ENCODE data around the gene DGKD. TPM values are rescaled to one million over a fixed set of nuclear protein-coding genes. Genes with fewer than 3 reads are reported as not detected.

DGKD gene
- total RNA-seq, 1 experiment from 2014 or later: 105 TPM

- intact Hi-C loops (cut with micrococcal nuclease; ENCODE audit: unreplicated experiment): loop anchor here (10.0 kb wide), 1 partner anchor 90 kb away; the partner anchor contains the start of gene DGKD
Measured at GRCh38 chr2:233445152-233445830, 91.0 kb downstream of the DGKD start.

GRCh38 chr2:233446121-233446520, 91.8 kb downstream of the DGKD start:
- Mint-ChIP-seq H3K4me1 (ENCODE audit: low read depth, unreplicated experiment) (peaks cover 7% of the 10 kb centered on the region), H3K36me3 (ENCODE audit: insufficient read depth, unreplicated experiment) (peaks cover 82% of the 10 kb centered on the region), H3K27ac (ENCODE audit: unreplicated experiment) (no peak overlapping the region), H3K9me3 (ENCODE audit: unreplicated experiment) (no peaks in the 10 kb centered on the region), H3K4me3 (ENCODE audit: unreplicated experiment) (no peak overlapping the region), H3K27me3 (ENCODE audit: insufficient read depth, unreplicated experiment) (no peaks in the 10 kb centered on the region)
- Histone ChIP-seq H3K27me3 (replicated peaks; ENCODE audit: control insufficient read depth, insufficient read depth, low read length) (no peaks in the 10 kb centered on the region), H3K4me3 (ENCODE audit: low read depth, low read length) (no peak overlapping the region), H3K36me3 (ENCODE audit: control insufficient read depth, insufficient read depth, low read length) (peaks cover 9% of the 10 kb centered on the region), H3K4me1 (peaks cover 12% of the 10 kb centered on the region), H3K9me3 (no peaks in the 10 kb centered on the region)
- intact Hi-C loops (cut with micrococcal nuclease; ENCODE audit: unreplicated experiment): loop anchor here (10.0 kb wide), 1 partner anchor 91 kb away; the partner anchor contains the start of gene DGKD
- ChIA-PET POLR2A (no interaction called here), CTCF (no interaction called here)
- no peak for TF ChIP-seq CTCF (IDR thresholded peaks at IDR 0.05; ENCODE audit: insufficient read depth in 1 of 2, low read depth in 1 of 2, low read length in 1 of 2, severe bottlenecking in 1 of 2, unreplicated experiment in 1 of 2)
- DNase-seq: peak in 1 of 2 experiments; percentile 8
- no TSS peak for BruUV-seq (replicated peaks)

More at GRCh38 chr2:233445152-233445830, 91.0 kb downstream of the DGKD start:
- CTCF ChIA-PET: interaction anchor here (0.6 kb wide), 1 partner anchor 75 kb away, joined by 4 read pairs; no protein-coding TSS in a partner anchor
- Mint-ChIP-seq H3K4me3 (ENCODE audit: unreplicated experiment) (no peak overlapping the region), H3K27ac (ENCODE audit: unreplicated experiment) (peak overlapping the region; percentile 65), H3K27me3 (ENCODE audit: insufficient read depth, unreplicated experiment) (no peaks in the 10 kb centered on the region), H3K9me3 (ENCODE audit: unreplicated experiment) (no peaks in the 10 kb centered on the region), H3K36me3 (ENCODE audit: insufficient read depth, unreplicated experiment) (peaks cover 90% of the 10 kb centered on the region), H3K4me1 (ENCODE audit: low read depth, unreplicated experiment) (peaks cover 7% of the 10 kb centered on the region)
- Histone ChIP-seq H3K4me3 (ENCODE audit: low read depth, low read length) (no peak overlapping the region), H3K27me3 (replicated peaks; ENCODE audit: control insufficient read depth, insufficient read depth, low read length) (no peaks in the 10 kb centered on the region), H3K36me3 (ENCODE audit: control insufficient read depth, insufficient read depth, low read length) (peaks cover 9% of the 10 kb centered on the region), H3K9me3 (no peaks in the 10 kb centered on the region), H3K4me1 (peaks cover 12% of the 10 kb centered on the region)
- peak in 1 of 2 experiments; percentile 10 for DNase-seq
- POLR2A ChIA-PET: no interaction called here
- no TSS peak for BruUV-seq (replicated peaks)
- TF ChIP-seq CTCF (IDR thresholded peaks at IDR 0.05; ENCODE audit: insufficient read depth in 1 of 2, low read depth in 1 of 2, low read length in 1 of 2, severe bottlenecking in 1 of 2, unreplicated experiment in 1 of 2): no peak

DNA sequence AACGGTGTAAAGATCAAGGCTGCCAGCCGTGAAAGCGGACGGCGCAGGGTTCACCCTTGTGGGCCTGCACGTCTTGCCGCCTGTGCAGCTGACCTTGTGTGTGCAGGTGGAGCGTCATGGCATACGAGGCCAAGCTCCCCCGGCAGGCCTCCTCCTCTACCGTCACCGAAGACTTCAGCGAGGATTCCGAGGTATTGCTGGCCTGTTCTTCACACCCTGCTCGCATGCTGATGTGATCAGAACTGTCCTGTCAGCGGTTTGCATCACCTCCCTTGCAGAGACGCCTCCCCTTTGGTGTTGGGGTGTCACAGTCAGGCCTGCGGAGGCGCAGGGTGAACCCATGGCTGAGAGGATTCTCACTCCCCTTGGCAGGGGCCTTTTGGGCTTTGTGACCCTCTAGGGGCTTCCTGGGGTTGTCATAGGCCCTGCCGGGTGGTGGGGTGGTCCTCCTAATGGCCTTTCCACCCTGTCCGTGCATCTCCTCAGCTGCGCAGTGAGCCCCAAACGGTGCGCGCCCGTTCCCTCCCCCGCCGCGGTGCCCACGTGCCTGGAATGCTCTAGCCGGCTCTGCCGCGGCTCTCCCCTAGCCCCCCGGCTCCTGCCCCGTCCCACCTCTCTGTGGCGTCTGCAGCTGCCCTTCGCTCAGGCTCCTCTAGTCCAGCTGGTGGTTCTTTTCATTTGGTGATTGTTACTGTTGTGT, 92.5 kb downstream of the DGKD start:
- Mint-ChIP-seq H3K4me3 (ENCODE audit: unreplicated experiment) (no peak overlapping the region), H3K27ac (ENCODE audit: unreplicated experiment) (no peak overlapping the region), H3K36me3 (ENCODE audit: insufficient read depth, unreplicated experiment) (peaks cover 77% of the 10 kb centered on the region), H3K9me3 (ENCODE audit: unreplicated experiment) (no peaks in the 10 kb centered on the region), H3K27me3 (ENCODE audit: insufficient read depth, unreplicated experiment) (no peaks in the 10 kb centered on the region), H3K4me1 (ENCODE audit: low read depth, unreplicated experiment) (peaks cover 7% of the 10 kb centered on the region)
- peaks cover 9% of the 10 kb centered on the region for H3K36me3 ChIP-seq (ENCODE audit: control insufficient read depth, insufficient read depth, low read length)
- BruUV-seq (replicated peaks): no TSS peak
- peak in 1 of 2 experiments; percentile 21 for DNase-seq
- no peak overlapping the region for H3K4me3 ChIP-seq (ENCODE audit: low read depth, low read length)
- no peaks in the 10 kb centered on the region for H3K9me3 ChIP-seq
- no peak for TF ChIP-seq CTCF (IDR thresholded peaks at IDR 0.05; ENCODE audit: insufficient read depth in 1 of 2, low read depth in 1 of 2, low read length in 1 of 2, severe bottlenecking in 1 of 2, unreplicated experiment in 1 of 2)
- no peaks in the 10 kb centered on the region for H3K27me3 ChIP-seq (replicated peaks; ENCODE audit: control insufficient read depth, insufficient read depth, low read length)
- intact Hi-C loops (cut with micrococcal nuclease; ENCODE audit: unreplicated experiment): loop anchor here (10.0 kb wide), 1 partner anchor 92 kb away; the partner anchor contains the start of gene DGKD
- peaks cover 12% of the 10 kb centered on the region for H3K4me1 ChIP-seq
- ChIA-PET POLR2A (no interaction called here), CTCF (no interaction called here)

Data from Caco-2 (cell line).